Astrocyte (in vitro differentiated cells and primary cell): ENCODE measurements around the gene RSPH10B.

Experiments used
- CTCF ChIP-seq: IDR thresholded peaks from 2 replicates; pipeline ENCODE4 v1.5.1; 2011; ENCODE audit warnings: low read depth, mild to moderate bottlenecking, inconsistent platforms, low read length, moderate library complexity; ENCODE audit not compliant: insufficient read depth
- EZH2 ChIP-seq: IDR thresholded peaks from 2 replicates; pipeline ENCODE4 v1.6.1; 2012; ENCODE audit warnings: mild to moderate bottlenecking, low read length, inconsistent platforms; ENCODE audit not compliant: insufficient read depth

- no peak for TF ChIP-seq CTCF
- no peak for TF ChIP-seq EZH2
These were observed 42.0 kb upstream of the RSPH10B start for GRCh38 chr7:6012355-6013104.
